Tibial nerve (tissue), 4 donors: ENCODE results near the gene GOLGA7B. TPM values are rescaled to one million over a fixed set of nuclear protein-coding genes. Genes with fewer than 3 reads are reported as not detected.

ENCODE experiments used
- DNase-seq, 2 donors: peaks; one replicate each; pipeline ENCODE4 v3.0.0-alpha.2; 2019; ENCODE audit warnings: low spot score in 2 of 2
- H3K27ac ChIP-seq, 4 donors: fragments of 200-600 bp; sonication (generic) in 3 of 4; one replicate each; pipeline ENCODE4 v1.5.1; 2017 to 2019; ENCODE audit warnings: mild to moderate bottlenecking in 1 of 4
- H3K27me3 ChIP-seq, 2 donors: fragments of 200-600 bp; sonication (generic) in 1 of 2; one replicate each; pipeline versions ENCODE4 v1.5.1 to v1.6.0; 2017 to 2019
- H3K36me3 ChIP-seq, 3 donors: fragments of 200-600 bp; sonication (generic); one replicate each; pipeline ENCODE4 v1.5.1; 2018 to 2019
- H3K4me1 ChIP-seq, 4 donors: fragments of 200-600 bp; sonication (generic) in 3 of 4; one replicate each; pipeline ENCODE4 v1.5.1; 2017 to 2019
- H3K4me3 ChIP-seq, 4 donors: fragments of 200-600 bp; sonication (generic) in 3 of 4; one replicate each; pipeline ENCODE4 v1.5.1; 2017 to 2019; ENCODE audit warnings: mild to moderate bottlenecking in 1 of 4, moderate library complexity in 1 of 4
- H3K9me3 ChIP-seq, 4 donors: fragments of 200-600 bp; sonication (generic) in 3 of 4; one replicate each; pipeline ENCODE4 v1.5.1; 2017 to 2019
- EP300 ChIP-seq, 2 donors: sonication (generic); formaldehyde crosslinking; IDR thresholded peaks; one replicate each; pipeline ENCODE4 v1.6.1; 2017; ENCODE audit warnings: antibody characterized with exemption in 2 of 2, mild to moderate bottlenecking in 1 of 2
- POLR2A ChIP-seq, 2 donors: fragments of 450-650 bp; IDR thresholded peaks; one replicate each; pipeline ENCODE4 v1.6.1; 2017; ENCODE audit warnings: antibody characterized with exemption in 2 of 2, mild to moderate bottlenecking in 2 of 2, moderate library complexity in 2 of 2
- WGBS, 2 donors: methylation state at CpG; one replicate each; pipeline ENCODE4 v1.1.5; 2018; 5-methylcytosine and 5-hydroxymethylcytosine counted together
- total RNA-seq, 4 donors: library from RNA; depleted of rRNA; stranded (reverse); fragments of >200 nt; gene quantifications; one replicate each; pipeline ENCODE4 v1.1.0, GENCODE V29; 2016
- TF ChIP-seq, protein P1 (sequence below), 5 experiments: fragments of 200-600 bp in 3 of 5; fragments of 450-650 bp in 2 of 5; sonication (generic) in 3 of 5; IDR thresholded peaks; one replicate each; pipeline ENCODE4 v1.5.1; 2016 to 2019; ENCODE audit warnings: antibody characterized with exemption in 5 of 5, mild to moderate bottlenecking in 3 of 5, moderate library complexity in 2 of 5

Gene GOLGA7B
- total RNA-seq, 4 donors from 2014 or later = 0.90 to 6.3 (median 4.8) TPM

DNA sequence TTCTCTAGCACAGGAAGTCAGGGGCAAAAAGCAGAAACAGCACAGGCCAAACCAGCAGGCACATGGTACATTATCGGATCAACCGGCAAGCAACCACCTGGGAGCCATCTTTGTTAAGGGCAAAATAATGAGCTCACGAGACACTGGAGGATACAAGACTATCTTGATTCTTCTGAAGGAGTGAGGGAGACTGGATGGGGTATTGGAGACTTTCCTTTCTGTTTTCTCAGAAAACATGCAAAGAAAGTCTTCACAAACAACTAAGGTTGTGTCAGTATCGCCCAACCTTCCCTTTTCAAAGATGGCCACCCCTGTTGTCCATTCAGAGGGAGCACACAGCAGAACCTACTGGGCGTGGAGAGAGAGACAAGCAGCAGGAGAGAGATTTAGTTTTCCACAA is 29.6 kb downstream of the GOLGA7B start:
- Histone ChIP-seq H3K4me3 (no peak overlapping the region), H3K36me3 (no peaks in the 10 kb centered on the region), H3K27ac (no peak overlapping the region), H3K9me3 (no peaks in the 10 kb centered on the region), H3K27me3 (no peaks in the 10 kb centered on the region), H3K4me1 (no peaks in the 10 kb centered on the region)
- WGBS, 2 donors = 92 to 96% methylated on average over 5 of the region's 5 CpGs
- TF ChIP-seq POLR2A (IDR thresholded peaks at IDR 0.05) = no peak
- TF ChIP-seq, protein P1, sequence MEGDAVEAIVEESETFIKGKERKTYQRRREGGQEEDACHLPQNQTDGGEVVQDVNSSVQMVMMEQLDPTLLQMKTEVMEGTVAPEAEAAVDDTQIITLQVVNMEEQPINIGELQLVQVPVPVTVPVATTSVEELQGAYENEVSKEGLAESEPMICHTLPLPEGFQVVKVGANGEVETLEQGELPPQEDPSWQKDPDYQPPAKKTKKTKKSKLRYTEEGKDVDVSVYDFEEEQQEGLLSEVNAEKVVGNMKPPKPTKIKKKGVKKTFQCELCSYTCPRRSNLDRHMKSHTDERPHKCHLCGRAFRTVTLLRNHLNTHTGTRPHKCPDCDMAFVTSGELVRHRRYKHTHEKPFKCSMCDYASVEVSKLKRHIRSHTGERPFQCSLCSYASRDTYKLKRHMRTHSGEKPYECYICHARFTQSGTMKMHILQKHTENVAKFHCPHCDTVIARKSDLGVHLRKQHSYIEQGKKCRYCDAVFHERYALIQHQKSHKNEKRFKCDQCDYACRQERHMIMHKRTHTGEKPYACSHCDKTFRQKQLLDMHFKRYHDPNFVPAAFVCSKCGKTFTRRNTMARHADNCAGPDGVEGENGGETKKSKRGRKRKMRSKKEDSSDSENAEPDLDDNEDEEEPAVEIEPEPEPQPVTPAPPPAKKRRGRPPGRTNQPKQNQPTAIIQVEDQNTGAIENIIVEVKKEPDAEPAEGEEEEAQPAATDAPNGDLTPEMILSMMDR (IDR thresholded peaks at IDR 0.05) = no peak
- TF ChIP-seq EP300 (IDR thresholded peaks at IDR 0.05) = no peak
- no peak for DNase-seq

DNA sequence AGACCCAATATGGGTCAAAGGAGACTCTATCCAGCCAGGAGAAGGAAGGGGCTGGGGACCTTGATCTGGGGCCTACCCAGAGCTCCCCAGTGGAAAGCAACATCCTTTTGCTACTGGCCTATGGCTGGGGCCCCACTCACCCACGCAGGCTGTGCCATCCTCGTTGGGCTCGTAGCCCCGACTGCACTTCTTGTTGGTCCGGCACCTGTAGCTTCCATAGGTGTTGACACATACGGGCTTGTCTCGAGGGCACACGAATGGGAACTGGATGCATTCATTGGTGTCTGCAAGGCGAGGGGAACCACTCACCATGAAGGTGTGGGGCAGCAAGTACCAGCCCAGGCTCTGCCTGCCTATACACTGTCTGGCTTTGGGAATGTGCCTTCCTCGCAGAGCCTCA is 30.5 kb downstream of the GOLGA7B start:
- no peaks in the 10 kb centered on the region for H3K9me3 ChIP-seq
- DNase-seq = no peak
- no peaks in the 10 kb centered on the region for H3K4me1 ChIP-seq
- H3K4me3 ChIP-seq = no peak overlapping the region
- no peaks in the 10 kb centered on the region for H3K36me3 ChIP-seq
- no peak overlapping the region for H3K27ac ChIP-seq
- TF ChIP-seq POLR2A (IDR thresholded peaks at IDR 0.05) (no peak), EP300 (IDR thresholded peaks at IDR 0.05) (no peak)
- TF ChIP-seq, protein P1 (IDR thresholded peaks at IDR 0.05) = no peak
- no peaks in the 10 kb centered on the region for H3K27me3 ChIP-seq
- 89 to 92% methylated on average over 10 of the region's 10 CpGs for WGBS, 2 donors

DNA sequence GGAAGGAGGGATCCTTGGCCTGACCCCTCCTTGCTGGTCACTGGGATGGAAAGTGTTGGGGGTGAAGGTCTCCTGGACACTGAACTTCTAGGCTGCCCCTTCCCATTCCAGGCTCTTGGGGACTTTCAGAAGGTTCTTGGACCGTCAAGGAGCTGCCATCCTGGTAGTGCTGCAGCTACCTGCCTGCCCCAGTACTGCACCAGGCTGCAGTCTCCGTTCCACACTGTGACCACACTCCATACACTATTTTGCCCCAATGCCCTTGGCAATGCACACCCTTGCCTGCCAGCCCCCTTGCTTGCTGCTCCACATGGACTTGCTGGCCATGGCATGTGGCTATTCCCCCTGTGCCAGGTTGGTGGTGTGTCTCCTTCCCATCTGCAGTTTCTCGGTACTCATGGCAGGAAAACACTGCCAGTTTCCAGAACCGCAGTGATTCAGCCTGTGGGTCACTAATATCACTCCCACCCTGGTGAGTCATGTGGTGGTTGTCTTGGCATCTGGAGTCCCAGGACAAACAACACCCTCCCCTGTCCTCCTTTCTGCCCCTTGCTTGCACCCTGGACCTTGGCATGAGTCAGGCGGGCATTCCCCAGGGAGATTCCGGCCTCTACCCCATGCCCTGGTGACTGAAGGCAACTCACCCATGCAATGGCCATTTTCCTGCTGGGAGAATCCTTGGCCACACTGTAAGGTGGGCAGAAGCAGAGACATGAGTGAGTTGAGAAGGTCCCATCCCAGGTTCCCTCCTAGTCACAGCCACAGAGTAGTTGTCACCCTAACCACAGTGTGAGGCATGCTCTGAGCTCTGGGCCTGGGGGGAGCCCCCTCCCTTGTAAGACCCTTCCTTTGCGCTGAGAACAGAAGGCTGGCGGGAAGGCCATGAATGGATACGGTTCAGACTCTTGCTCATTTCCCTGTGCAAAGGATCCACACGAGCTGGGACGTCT is 32.8 kb downstream of the GOLGA7B start:
- no peak for TF ChIP-seq POLR2A (IDR thresholded peaks at IDR 0.05)
- peak in 1 of 2 donors; percentile 43 for TF ChIP-seq EP300 (IDR thresholded peaks at IDR 0.05)
- H3K4me1 ChIP-seq = no peaks in the 10 kb centered on the region
- 66 to 75% methylated on average over 11 of the region's 11 CpGs for WGBS, 2 donors
- no peaks in the 10 kb centered on the region for H3K9me3 ChIP-seq
- H3K4me3 ChIP-seq = no peak overlapping the region
- DNase-seq = no peak
- H3K36me3 ChIP-seq = no peaks in the 10 kb centered on the region
- H3K27ac ChIP-seq = no peak overlapping the region
- H3K27me3 ChIP-seq = no peaks in the 10 kb centered on the region

DNA sequence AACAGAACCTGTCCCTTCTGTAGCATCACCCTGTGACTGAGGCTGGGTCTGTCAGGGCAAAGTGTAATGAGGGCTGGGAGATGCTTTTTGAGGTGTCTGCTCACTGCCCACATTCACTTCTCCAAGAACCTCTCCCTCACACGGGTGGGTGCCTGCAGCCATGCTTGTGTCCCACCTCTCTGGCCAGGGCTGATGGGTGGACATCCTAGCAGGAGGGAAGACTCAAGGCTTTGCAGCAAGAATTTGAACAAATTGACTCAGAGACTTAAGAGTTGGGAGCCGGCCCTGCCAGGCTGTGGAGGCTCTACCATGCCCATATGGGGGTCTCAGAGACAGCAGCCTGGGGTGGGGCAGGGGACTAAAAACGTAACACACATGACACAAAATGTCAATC is 33.4 kb downstream of the GOLGA7B start:
- DNase-seq = no peak
- 66 to 80% methylated on average over 3 of the region's 3 CpGs for WGBS, 2 donors

DNA sequence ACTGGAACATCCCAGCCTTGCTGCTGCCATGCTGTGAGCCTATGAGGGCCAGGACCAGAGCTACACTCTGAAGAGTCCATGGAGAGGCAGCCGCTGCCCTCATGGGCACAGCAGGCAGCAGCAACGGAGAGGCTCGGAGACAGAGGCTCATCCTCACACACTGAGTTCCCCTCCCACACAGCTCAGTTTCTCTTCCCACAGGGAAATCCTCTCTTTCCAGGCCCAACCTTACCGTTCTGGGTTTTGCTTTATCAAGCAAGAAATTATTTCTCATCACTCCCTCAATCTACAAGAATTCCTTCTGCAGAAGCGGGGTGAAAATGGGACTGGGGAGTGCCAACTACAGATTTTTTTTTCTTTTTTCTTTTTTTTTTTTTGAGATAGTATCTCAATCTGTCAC is 36.6 kb downstream of the GOLGA7B start:
- peaks cover 0 to 17% (median 4%) of the 10 kb centered on the region in 4 donors for H3K4me1 ChIP-seq
- no peak overlapping the region for H3K4me3 ChIP-seq
- TF ChIP-seq, protein P1 (IDR thresholded peaks at IDR 0.05) = no peak
- TF ChIP-seq POLR2A (IDR thresholded peaks at IDR 0.05) (no peak), EP300 (IDR thresholded peaks at IDR 0.05) (no peak)
- WGBS, 2 donors = 51 to 66% methylated on average over 5 of the region's 5 CpGs
- no peaks in the 10 kb centered on the region for H3K36me3 ChIP-seq
- no peak for DNase-seq
- no peak overlapping the region for H3K27ac ChIP-seq
- H3K27me3 ChIP-seq = no peaks in the 10 kb centered on the region
- H3K9me3 ChIP-seq = no peaks in the 10 kb centered on the region

More for the DNA sequence above, 33.4 kb downstream of the GOLGA7B start:
- no peaks in the 10 kb centered on the region for H3K9me3 ChIP-seq
- no peak overlapping the region for H3K4me3 ChIP-seq
- no peak overlapping the region for H3K27ac ChIP-seq
- TF ChIP-seq POLR2A (IDR thresholded peaks at IDR 0.05) = no peak
- TF ChIP-seq EP300 (IDR thresholded peaks at IDR 0.05) = no peak
- TF ChIP-seq, protein P1 (IDR thresholded peaks at IDR 0.05) = no peak
- no peaks in the 10 kb centered on the region for H3K4me1 ChIP-seq
- no peaks in the 10 kb centered on the region for H3K27me3 ChIP-seq
- no peaks in the 10 kb centered on the region for H3K36me3 ChIP-seq
